Skeletal muscle tissue (tissue), 4 donors: Measurements from ENCODE around the gene EXD2. TPM values are rescaled to one million over a fixed set of nuclear protein-coding genes. Genes with fewer than 3 reads are reported as not detected.

Experiments used
- H3K27ac ChIP-seq: one replicate; pipeline ENCODE4 v1.7.0; 2013; ENCODE audit warnings: mild to moderate bottlenecking, low read depth, low read length, inconsistent platforms
- H3K27me3 ChIP-seq, 3 donors: one replicate each; pipeline ENCODE4 v1.7.0; 2013; ENCODE audit warnings: low read length in 3 of 3; ENCODE audit not compliant: control insufficient read depth in 3 of 3, insufficient read depth in 3 of 3
- H3K36me3 ChIP-seq, 3 donors: one replicate each; pipeline ENCODE4 v1.7.0; 2013; ENCODE audit warnings: low read length in 3 of 3; ENCODE audit not compliant: control insufficient read depth in 3 of 3, insufficient read depth in 3 of 3
- H3K4me1 ChIP-seq, 3 donors: one replicate each; pipeline ENCODE4 v1.7.0; 2013; ENCODE audit warnings: low read length in 3 of 3, mild to moderate bottlenecking in 3 of 3; ENCODE audit not compliant: control insufficient read depth in 3 of 3, insufficient read depth in 3 of 3
- H3K4me3 ChIP-seq, 3 donors: one replicate each; pipeline ENCODE4 v1.7.0; 2013; ENCODE audit warnings: low read length in 3 of 3
- H3K9ac ChIP-seq, 3 donors: one replicate each; pipeline ENCODE4 v1.7.0; 2013; ENCODE audit warnings: low read length in 3 of 3, mild to moderate bottlenecking in 3 of 3, moderate library complexity in 2 of 3, low read depth in 1 of 3
- H3K9me3 ChIP-seq, 3 donors: one replicate each; pipeline ENCODE4 v1.7.0; 2013; ENCODE audit warnings: low read length in 3 of 3; ENCODE audit not compliant: control insufficient read depth in 3 of 3
- total RNA-seq: library from RNA; depleted of rRNA; stranded (reverse); fragments of >200 nt; gene quantifications from one replicate; pipeline ENCODE4 v1.2.3, GENCODE V29; 2014
- donor health status: Osteomylitis.

The EXD2 gene
- total RNA-seq, 1 donor from 2014 or later = 9.9 TPM

DNA sequence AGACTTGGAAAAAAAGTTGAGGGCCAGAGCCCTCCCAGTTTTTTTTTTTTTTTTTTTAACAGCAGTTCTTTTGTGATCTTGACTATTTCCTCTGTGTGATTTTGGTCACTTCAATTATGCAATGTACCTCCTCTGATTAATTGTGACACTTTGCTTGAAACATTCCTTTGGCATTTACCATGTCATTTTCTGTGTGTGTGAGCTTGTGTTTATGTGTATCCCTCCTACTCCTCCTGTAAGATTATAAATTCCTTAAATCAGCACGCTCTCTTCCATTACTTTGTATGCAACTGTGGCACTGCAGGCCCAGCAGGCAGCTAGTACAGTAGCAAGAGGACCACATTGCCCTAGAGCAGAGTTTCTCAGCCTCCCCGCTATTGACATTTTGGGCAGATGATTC is 35.4 kb downstream of the EXD2 start:
- no peaks in the 10 kb centered on the region for H3K27me3 ChIP-seq
- H3K4me1 ChIP-seq = peaks cover 0 to 3% (median 2%) of the 10 kb centered on the region in 3 donors
- no peak overlapping the region for H3K4me3 ChIP-seq
- no peak overlapping the region for H3K9ac ChIP-seq
- peaks cover 7 to 16% (median 15%) of the 10 kb centered on the region in 3 donors for H3K36me3 ChIP-seq
- H3K9me3 ChIP-seq = no peaks in the 10 kb centered on the region
- H3K27ac ChIP-seq = no peak overlapping the region

DNA sequence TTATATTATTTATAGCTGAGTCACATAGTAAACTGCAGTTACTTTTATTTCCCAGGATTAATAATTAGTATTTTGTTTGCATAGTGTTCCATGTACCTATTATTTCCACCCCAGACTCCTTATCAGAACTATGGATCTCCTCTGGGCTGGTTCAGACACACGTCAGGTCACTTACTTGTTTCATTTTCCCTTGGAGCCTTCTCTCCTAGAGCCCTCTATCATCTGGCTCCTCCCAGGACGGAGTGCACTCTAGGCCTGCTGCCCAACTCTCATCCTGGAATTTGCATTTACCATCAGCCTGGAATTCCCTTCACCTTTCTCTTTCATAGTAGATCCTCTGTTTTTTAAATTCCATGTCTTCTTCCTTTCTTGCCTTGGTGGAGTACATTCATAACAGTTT is 40.2 kb downstream of the EXD2 start:
- H3K27me3 ChIP-seq = no peaks in the 10 kb centered on the region
- no peaks in the 10 kb centered on the region for H3K4me1 ChIP-seq
- peaks cover 15 to 36% (median 33%) of the 10 kb centered on the region in 3 donors for H3K36me3 ChIP-seq
- no peak overlapping the region for H3K27ac ChIP-seq
- H3K9me3 ChIP-seq = no peaks in the 10 kb centered on the region
- H3K9ac ChIP-seq = no peak overlapping the region
- no peak overlapping the region for H3K4me3 ChIP-seq

DNA sequence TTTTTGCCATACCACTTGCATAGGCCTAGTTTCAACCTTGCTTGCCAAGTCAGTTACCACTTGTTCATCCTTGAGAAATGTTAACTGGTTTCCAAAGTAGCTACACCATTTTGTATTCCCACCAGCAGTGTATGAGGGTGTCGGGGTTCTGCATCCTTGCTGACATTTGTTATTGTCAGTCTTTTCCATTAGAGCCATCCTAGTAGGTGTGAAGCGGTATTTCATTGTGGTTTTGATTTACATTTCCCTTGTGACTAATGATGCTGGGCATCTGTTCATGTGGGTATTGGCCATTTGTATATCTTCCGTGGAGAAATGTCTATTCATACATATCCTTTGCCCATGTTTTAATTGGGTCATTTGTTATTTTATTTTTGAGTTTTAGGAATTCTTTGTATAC is 41.1 kb downstream of the EXD2 start:
- no peak overlapping the region for H3K4me3 ChIP-seq
- no peak overlapping the region for H3K9ac ChIP-seq
- no peaks in the 10 kb centered on the region for H3K27me3 ChIP-seq
- no peaks in the 10 kb centered on the region for H3K9me3 ChIP-seq
- no peaks in the 10 kb centered on the region for H3K4me1 ChIP-seq
- H3K36me3 ChIP-seq = peaks cover 24 to 44% (median 42%) of the 10 kb centered on the region in 3 donors
- no peak overlapping the region for H3K27ac ChIP-seq

DNA sequence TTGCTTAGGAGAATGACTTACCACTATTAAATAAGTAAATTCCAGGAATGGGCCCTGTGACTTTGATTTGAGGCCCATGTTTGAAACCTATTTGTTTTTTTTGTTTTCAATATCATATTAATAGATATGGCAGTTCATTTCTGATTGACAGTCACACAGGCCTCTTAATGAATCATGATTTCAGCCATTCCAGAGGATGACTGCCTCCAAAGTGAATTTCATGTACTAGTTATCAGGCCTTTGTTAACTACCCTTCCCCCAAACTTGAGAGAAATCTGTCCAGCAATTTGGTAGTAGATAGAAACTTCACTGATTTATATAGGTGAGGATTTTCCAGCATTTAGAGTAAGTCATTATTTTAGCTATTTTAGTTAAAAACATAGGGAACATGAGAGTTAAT is 42.8 kb downstream of the EXD2 start:
- Histone ChIP-seq H3K9me3 (no peaks in the 10 kb centered on the region), H3K27ac (no peak overlapping the region), H3K36me3 (peaks cover 33 to 58% (median 56%) of the 10 kb centered on the region in 3 donors), H3K9ac (no peak overlapping the region), H3K27me3 (no peaks in the 10 kb centered on the region), H3K4me3 (no peak overlapping the region), H3K4me1 (no peaks in the 10 kb centered on the region)

DNA sequence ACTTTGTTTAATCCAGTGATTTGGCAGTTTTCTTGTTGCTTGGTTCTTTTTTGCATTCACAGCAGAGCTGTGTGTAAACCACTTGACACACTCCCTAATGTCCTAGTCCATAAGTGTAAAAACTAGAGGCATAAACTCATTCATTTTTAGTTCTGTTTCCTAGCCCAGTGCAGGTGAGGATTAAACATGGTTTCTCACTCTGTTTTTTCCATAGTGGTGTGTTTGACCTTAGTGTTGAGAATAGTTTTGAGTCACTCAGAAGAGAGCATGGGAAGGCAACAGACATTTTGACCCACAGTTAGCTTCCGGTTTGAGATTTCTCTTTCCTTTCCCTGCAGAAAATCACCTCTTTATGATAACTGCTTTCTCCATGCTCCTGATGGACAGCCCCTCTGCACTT is 44.4 kb downstream of the EXD2 start:
- H3K36me3 ChIP-seq = peaks cover 34 to 66% (median 48%) of the 10 kb centered on the region in 3 donors
- no peak overlapping the region for H3K4me3 ChIP-seq
- no peaks in the 10 kb centered on the region for H3K9me3 ChIP-seq
- H3K27ac ChIP-seq = no peak overlapping the region
- H3K27me3 ChIP-seq = no peaks in the 10 kb centered on the region
- H3K9ac ChIP-seq = no peak overlapping the region
- H3K4me1 ChIP-seq = no peaks in the 10 kb centered on the region

DNA sequence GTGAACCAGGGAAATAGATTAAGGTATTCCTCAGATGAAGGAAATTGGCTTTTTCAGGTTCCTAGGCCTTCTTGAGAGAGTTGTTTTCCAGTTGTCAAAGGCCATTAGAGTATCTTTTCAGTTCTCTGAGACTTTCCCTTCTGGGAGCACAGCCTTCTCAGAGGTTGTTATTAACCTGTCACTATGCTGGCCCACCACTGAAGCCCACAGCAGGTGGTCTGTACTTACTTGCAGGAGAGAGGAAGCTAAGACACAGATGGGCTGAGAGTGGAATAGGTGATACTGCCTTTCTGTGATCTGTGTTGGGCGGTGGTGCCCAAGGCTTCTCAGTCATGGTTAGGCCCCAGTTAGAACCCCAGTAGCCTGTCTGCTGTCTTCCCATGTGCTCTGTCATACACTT is 45.8 kb downstream of the EXD2 start:
- Histone ChIP-seq H3K9me3 (no peaks in the 10 kb centered on the region), H3K4me3 (no peak overlapping the region), H3K36me3 (peaks cover 46 to 70% (median 55%) of the 10 kb centered on the region in 3 donors), H3K27ac (no peak overlapping the region), H3K4me1 (no peaks in the 10 kb centered on the region), H3K9ac (no peak overlapping the region), H3K27me3 (no peaks in the 10 kb centered on the region)

DNA sequence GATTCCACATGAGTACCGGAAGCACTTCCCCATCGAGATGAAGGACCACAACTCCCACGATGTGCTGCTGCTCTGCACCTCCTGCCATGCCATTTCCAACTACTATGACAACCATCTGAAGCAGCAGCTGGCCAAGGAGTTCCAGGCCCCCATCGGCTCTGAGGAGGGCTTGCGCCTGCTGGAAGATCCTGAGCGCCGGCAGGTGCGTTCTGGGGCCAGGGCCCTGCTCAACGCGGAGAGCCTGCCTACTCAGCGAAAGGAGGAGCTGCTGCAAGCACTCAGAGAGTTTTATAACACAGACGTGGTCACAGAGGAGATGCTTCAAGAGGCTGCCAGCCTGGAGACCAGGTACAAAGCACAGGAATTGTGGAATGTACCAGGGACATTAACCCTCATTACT is 46.3 kb downstream of the EXD2 start:
- Histone ChIP-seq H3K9ac (no peak overlapping the region), H3K9me3 (no peaks in the 10 kb centered on the region), H3K4me1 (peaks cover 0 to 3% (median 2%) of the 10 kb centered on the region in 3 donors), H3K27ac (no peak overlapping the region), H3K4me3 (no peak overlapping the region), H3K27me3 (no peaks in the 10 kb centered on the region), H3K36me3 (peaks cover 48 to 66% (median 52%) of the 10 kb centered on the region in 3 donors)

DNA sequence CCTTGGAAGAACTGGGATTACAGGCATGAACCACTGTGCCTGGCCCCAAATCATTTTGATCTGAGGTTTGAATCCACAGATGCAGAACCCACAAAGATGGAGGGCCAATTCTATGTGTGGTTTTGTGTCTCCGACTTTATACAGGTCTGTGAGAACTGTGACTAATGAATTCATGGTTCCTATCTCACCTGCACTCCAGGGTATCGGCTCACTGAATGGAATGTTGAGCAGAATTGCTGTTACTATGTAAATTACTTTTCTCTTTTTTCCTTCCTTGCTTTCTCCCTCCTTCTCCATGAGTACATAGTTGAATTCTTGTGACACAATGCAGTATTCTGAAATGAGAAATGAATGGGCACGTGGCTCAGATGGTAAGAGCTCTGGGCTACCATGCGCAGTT is 47.6 kb downstream of the EXD2 start:
- H3K4me1 ChIP-seq = peaks cover 0 to 8% (median 2%) of the 10 kb centered on the region in 3 donors
- no peak overlapping the region for H3K4me3 ChIP-seq
- no peak overlapping the region for H3K9ac ChIP-seq
- peaks cover 48 to 66% (median 51%) of the 10 kb centered on the region in 3 donors for H3K36me3 ChIP-seq
- H3K9me3 ChIP-seq = no peaks in the 10 kb centered on the region
- H3K27ac ChIP-seq = no peak overlapping the region
- H3K27me3 ChIP-seq = no peaks in the 10 kb centered on the region

DNA sequence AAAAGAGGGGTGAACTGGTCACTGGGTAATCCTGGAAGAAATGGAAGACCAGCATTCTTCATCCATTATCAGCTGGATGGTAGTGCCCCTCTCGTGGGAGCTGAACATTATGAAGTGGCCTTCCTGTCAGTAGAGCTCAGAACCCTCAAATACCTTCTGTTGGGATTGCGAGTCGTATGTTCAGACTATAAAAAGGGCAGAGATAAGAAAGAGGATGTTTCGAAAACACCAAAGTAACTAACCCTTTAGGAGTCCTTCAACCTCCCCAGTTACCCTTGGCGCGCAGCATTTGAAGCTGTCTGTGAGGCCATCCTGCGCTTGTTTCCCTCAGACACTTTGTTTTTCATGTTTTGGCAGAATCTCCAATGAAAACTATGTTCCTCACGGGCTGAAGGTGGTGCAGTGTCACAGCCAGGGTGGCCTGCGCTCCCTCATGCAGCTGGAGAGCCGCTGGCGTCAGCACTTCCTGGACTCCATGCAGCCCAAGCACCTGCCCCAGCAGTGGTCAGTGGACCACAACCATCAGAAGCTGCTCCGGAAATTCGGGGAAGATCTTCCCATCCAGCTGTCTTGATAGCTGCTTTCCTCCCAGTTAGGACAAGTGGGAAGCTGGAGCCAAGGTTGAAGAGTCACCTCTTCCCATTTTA is 49.4 kb downstream of the EXD2 start:
- peaks cover 45 to 57% (median 46%) of the 10 kb centered on the region in 3 donors for H3K36me3 ChIP-seq
- no peaks in the 10 kb centered on the region for H3K27me3 ChIP-seq
- H3K4me1 ChIP-seq = peaks cover 0 to 8% (median 2%) of the 10 kb centered on the region in 3 donors
- H3K9me3 ChIP-seq = no peaks in the 10 kb centered on the region
- H3K27ac ChIP-seq = no peak overlapping the region
- no peak overlapping the region for H3K4me3 ChIP-seq
- no peak overlapping the region for H3K9ac ChIP-seq

DNA sequence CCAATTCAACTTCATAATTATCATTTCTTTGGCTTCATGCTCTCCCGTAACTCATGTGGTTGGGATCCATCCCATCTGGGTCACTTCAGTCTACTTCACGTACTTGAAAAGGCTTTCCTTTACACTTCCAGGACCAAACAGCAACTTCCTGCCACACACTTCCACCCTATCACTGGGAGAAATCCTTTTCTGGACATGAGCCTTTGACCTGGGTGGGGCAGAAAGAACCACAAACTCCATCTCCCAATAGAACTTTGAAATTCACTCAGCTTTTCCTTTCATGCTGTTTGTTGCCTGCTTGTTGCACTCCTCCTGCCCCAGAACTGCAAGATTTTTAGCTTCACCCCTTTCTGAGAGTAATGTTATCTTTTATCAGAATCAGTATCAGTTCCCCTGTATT is 50.3 kb downstream of the EXD2 start:
- no peaks in the 10 kb centered on the region for H3K27me3 ChIP-seq
- H3K27ac ChIP-seq = no peak overlapping the region
- peaks cover 0 to 8% (median 2%) of the 10 kb centered on the region in 3 donors for H3K4me1 ChIP-seq
- no peaks in the 10 kb centered on the region for H3K9me3 ChIP-seq
- H3K9ac ChIP-seq = peak overlapping the region in 1 of 3 donors; percentile 4
- no peak overlapping the region for H3K4me3 ChIP-seq
- peaks cover 37 to 49% (median 39%) of the 10 kb centered on the region in 3 donors for H3K36me3 ChIP-seq
